ENCODE results near the gene DCTN4. TPM values are rescaled to one million over a fixed set of nuclear protein-coding genes. Genes with fewer than 3 reads are reported as not detected.
A peak's percentile ranks its signal among the peaks of the same experiment; 100 is the strongest.

The DCTN4 gene
- total and polyA plus RNA-seq, 2 of the 4 experiments (the other 2 are of a cell fraction) = 28.1 to 50.2 TPM

- Histone ChIP-seq H3K56ac (ENCODE audit: extremely low read depth, insufficient read depth, low read length) (no peak overlapping the region), H2BK5ac (ENCODE audit: low read depth, low read length, poor library complexity, severe bottlenecking) (no peak overlapping the region), H3K79me1 (ENCODE audit: low read depth in 1 of 2, low read length in 2 of 2) (peaks cover 17 to 62% of the 10 kb centered on the region in 2 experiments), H3K27ac (ENCODE audit: insufficient read depth, low read length) (no peak overlapping the region), H3K18ac (ENCODE audit: low read depth, low read length) (no peak overlapping the region), H3K4me1 (ENCODE audit: control insufficient read depth, insufficient read depth, low read length) (peaks cover 30% of the 10 kb centered on the region), H4K8ac (ENCODE audit: low read depth in 2 of 2, low read length in 2 of 2) (no peak overlapping the region), H3K4me3 (ENCODE audit: insufficient read depth, low read depth, low read length) (no peak overlapping the region), H2AK5ac (ENCODE audit: low read depth, low read length) (0 out of 2 replicates have a peak overlapping the region, but pooled peaks have one; percentile 3), H3K4me2 (ENCODE audit: low read depth, low read length) (no peak overlapping the region), H3K23ac (ENCODE audit: low read depth, low read length) (no peak overlapping the region), H3K9me3 (ENCODE audit: control insufficient read depth, insufficient read depth, low read length) (no peaks in the 10 kb centered on the region), H2AK9ac (replicated peaks; ENCODE audit: low read depth, low read length, poor library complexity) (no peak overlapping the region), H4K91ac (ENCODE audit: insufficient read depth, low read depth, low read length) (no peak overlapping the region), H2BK20ac (ENCODE audit: low read depth, low read length) (no peak overlapping the region), H2AFZ (replicated peaks; ENCODE audit: low read length, poor library complexity) (no peak overlapping the region), H3K36me3 (ENCODE audit: control insufficient read depth, insufficient read depth, low read length) (no peaks in the 10 kb centered on the region), H3K27me3 (ENCODE audit: control insufficient read depth, insufficient read depth, low read length) (no peaks in the 10 kb centered on the region), H2BK120ac (ENCODE audit: low read depth, low read length) (no peak overlapping the region), H4K20me1 (ENCODE audit: insufficient read depth, low read length) (peaks cover 5% of the 10 kb centered on the region), H3K9me1 (ENCODE audit: insufficient read depth, low read length) (peaks cover 24% of the 10 kb centered on the region), H3K4ac (ENCODE audit: low read depth, low read length) (no peak overlapping the region), H4K5ac (ENCODE audit: low read depth, low read length) (no peak overlapping the region), H2BK15ac (ENCODE audit: low read depth, low read length) (no peak overlapping the region), H3K9ac (ENCODE audit: low read depth, low read length) (no peak overlapping the region), H3K14ac (replicated peaks; ENCODE audit: low read depth, low read length) (no peak overlapping the region)
- no CpG with 5 or more reads among the region's 1 CpG for WGBS, 2 experiments (ENCODE audit: extremely low coverage in 2 of 2, insufficient read length in 1 of 2)
- DNase-seq = no peak
- in situ Hi-C loops (cut with MboI; ENCODE audit: low sequenced_read_pairs) = no loop called here
- dilution Hi-C loops (cut with HindIII; ENCODE audit: low sequenced_read_pairs, unreplicated experiment) = no loop called here
- no TSS peak for BruUV-seq (replicated peaks)
- POLR2A ChIA-PET (ENCODE audit: unreplicated experiment) = no interaction called here
- no peak for ATAC-seq (ENCODE audit: low read depth)
- CTCF ChIA-PET = interaction anchor here (1.9 kb wide), 1 partner anchor 16 kb away, joined by 4 read pairs; no protein-coding TSS in a partner anchor
- TF ChIP-seq MAFK (IDR thresholded peaks at IDR 0.05; ENCODE audit: low read depth, low read length) (no peak), BHLHE40 (IDR thresholded peaks at IDR 0.05; ENCODE audit: low read depth, low read length) (no peak), FOS (IDR thresholded peaks at IDR 0.05; ENCODE audit: low read depth, low read length) (no peak), RAD21 (IDR thresholded peaks at IDR 0.05; ENCODE audit: low read length) (no peak), POLR2A (IDR thresholded peaks at IDR 0.05; ENCODE audit: low read depth, low read length) (no peak), MXI1 (IDR thresholded peaks at IDR 0.05; ENCODE audit: borderline replicate concordance, low read depth, low read length) (no peak), CHD1 (IDR thresholded peaks at IDR 0.05; ENCODE audit: low read depth, low read length) (no peak), MAZ (IDR thresholded peaks at IDR 0.05; ENCODE audit: borderline replicate concordance, low read depth, low read length) (no peak), NFE2L2 (IDR thresholded peaks at IDR 0.05; ENCODE audit: low read depth, low read length) (no peak)
- intact Hi-C loops (cut with micrococcal nuclease) = no loop called here
These were observed 27.1 kb upstream of the DCTN4 start for GRCh38 chr5:150785950-150786349.

All from IMR-90 (cell line).